H9 (cell line): ENCODE measurements around the gene AMN. TPM values are rescaled to one million over a fixed set of nuclear protein-coding genes. Genes with fewer than 3 reads are reported as not detected.

Source experiments
- DNase-seq: peaks from one replicate; pipeline ENCODE4 v3.0.0-alpha.2; 2017
- H2AFZ ChIP-seq: one replicate; pipeline ENCODE4 v1.6.1; 2013; ENCODE audit warnings: mild to moderate bottlenecking, low read length, control low read depth, moderate library complexity
- H2AK5ac ChIP-seq: 2 replicates; pipeline ENCODE4 v1.6.1; 2013; ENCODE audit warnings: low read length, control low read depth, mixed read lengths; ENCODE audit not compliant: insufficient read length
- H2BK120ac ChIP-seq: one replicate; pipeline ENCODE4 v1.6.1; 2013; ENCODE audit warnings: low read depth, mild to moderate bottlenecking, low read length, control low read depth, inconsistent platforms; ENCODE audit not compliant: poor library complexity, severe bottlenecking
- H2BK12ac ChIP-seq: 2 replicates; pipeline ENCODE4 v1.6.1; 2013; ENCODE audit warnings: low read length, control low read depth, mixed read lengths, low read depth; ENCODE audit not compliant: insufficient read length
- H2BK15ac ChIP-seq: 2 replicates; pipeline ENCODE4 v1.6.1; 2013; ENCODE audit warnings: low read depth, low read length, control low read depth
- H2BK20ac ChIP-seq: one replicate; pipeline ENCODE4 v1.6.1; 2013; ENCODE audit warnings: low read depth, mild to moderate bottlenecking, low read length, control low read depth, inconsistent platforms; ENCODE audit not compliant: poor library complexity, severe bottlenecking
- H2BK5ac ChIP-seq: 2 replicates; pipeline ENCODE4 v1.6.1; 2013; ENCODE audit warnings: low read length, control low read depth, mixed read lengths; ENCODE audit not compliant: insufficient read length
- H3K14ac ChIP-seq: 2 replicates; pipeline ENCODE4 v1.6.1; 2013; ENCODE audit warnings: low read length, control low read depth; ENCODE audit not compliant: insufficient read depth
- H3K18ac ChIP-seq: 2 replicates; pipeline ENCODE4 v1.6.1; 2013; ENCODE audit warnings: low read depth, mild to moderate bottlenecking, mixed read lengths, low read length, control low read depth; ENCODE audit not compliant: insufficient read length
- H3K23ac ChIP-seq: 2 replicates; pipeline ENCODE4 v1.6.1; 2013; ENCODE audit warnings: low read length, control low read depth, mixed read lengths, low read depth; ENCODE audit not compliant: insufficient read length
- H3K23me2 ChIP-seq: 2 replicates; pipeline ENCODE4 v1.6.1; 2013; ENCODE audit warnings: low read depth, mild to moderate bottlenecking, mixed read lengths, low read length, control low read depth; ENCODE audit not compliant: insufficient read length, poor library complexity, severe bottlenecking
- H3K27ac ChIP-seq: 2 replicates; pipeline ENCODE4 v1.5.1; 2013; ENCODE audit warnings: low read length, control low read depth, mixed read lengths, low read depth; ENCODE audit not compliant: insufficient read length
- H3K27me3 ChIP-seq: 2 replicates; pipeline ENCODE4 v1.6.1; 2013; ENCODE audit warnings: low read length, control low read depth, inconsistent platforms; ENCODE audit not compliant: insufficient read depth
- H3K4ac ChIP-seq: 2 replicates; pipeline ENCODE4 v1.6.1; 2013; ENCODE audit warnings: low read depth, mild to moderate bottlenecking, control low read depth, inconsistent platforms, low read length, moderate library complexity
- H3K4me1 ChIP-seq: 2 replicates; pipeline ENCODE4 v1.6.1; 2013; ENCODE audit warnings: low read length, control low read depth, inconsistent platforms; ENCODE audit not compliant: insufficient read depth
- H3K4me2 ChIP-seq: 2 replicates; pipeline ENCODE4 v1.6.1; 2013; ENCODE audit warnings: low read length, control low read depth, mixed read lengths; ENCODE audit not compliant: insufficient read length, insufficient read depth
- H3K56ac ChIP-seq: 2 replicates; pipeline ENCODE4 v1.6.1; 2013; ENCODE audit warnings: low read depth, mild to moderate bottlenecking, mixed read lengths, low read length, control low read depth; ENCODE audit not compliant: insufficient read length
- H3K79me1 ChIP-seq: 2 replicates; pipeline ENCODE4 v1.6.1; 2013; ENCODE audit warnings: low read depth, mild to moderate bottlenecking, moderate library complexity, low read length, control low read depth, inconsistent platforms; ENCODE audit not compliant: insufficient read depth, poor library complexity, severe bottlenecking
- H3K79me2 ChIP-seq: 2 replicates; pipeline ENCODE4 v1.6.1; 2013; ENCODE audit warnings: low read length, control low read depth, inconsistent platforms; ENCODE audit not compliant: insufficient read depth
- H3K9ac ChIP-seq: 2 replicates; pipeline ENCODE4 v1.6.1; 2013; ENCODE audit warnings: low read length, control low read depth, mixed read lengths; ENCODE audit not compliant: insufficient read length; ENCODE audit errors: extremely low read depth
- H3K9me3 ChIP-seq: one replicate; pipeline ENCODE4 v1.6.1; 2013; ENCODE audit warnings: low read depth, low read length, inconsistent platforms; ENCODE audit not compliant: control insufficient read depth
- H3T11ph ChIP-seq: one replicate; pipeline ENCODE4 v1.6.1; 2013; ENCODE audit warnings: mild to moderate bottlenecking, low read length, control low read depth, inconsistent platforms
- H4K20me1 ChIP-seq: one replicate; pipeline ENCODE4 v1.6.1; 2013; ENCODE audit not compliant: control insufficient read depth, insufficient read length, insufficient read depth
- H4K5ac ChIP-seq: 2 replicates; pipeline ENCODE4 v1.6.1; 2013; ENCODE audit warnings: low read depth, mild to moderate bottlenecking, mixed read lengths, low read length, control low read depth; ENCODE audit not compliant: insufficient read length
- H4K8ac ChIP-seq: replicated peaks from 2 replicates; pipeline ENCODE4 v1.6.1; 2013; ENCODE audit warnings: low read length, control low read depth, mixed read lengths, low read depth; ENCODE audit not compliant: insufficient read length
- H4K91ac ChIP-seq: 2 replicates; pipeline ENCODE4 v1.6.1; 2013; ENCODE audit warnings: low read depth, mild to moderate bottlenecking, moderate library complexity, mixed read lengths, low read length, control low read depth; ENCODE audit not compliant: insufficient read length
- H3K27ac Mint-ChIP-seq, 3 experiments: 2 replicates in 2 of 3; 3 replicates in 1 of 3; pipeline ENCODE4 v1.8.0; 2020 to 2021; ENCODE audit warnings: mixed read lengths in 3 of 3, mild to moderate bottlenecking in 1 of 3, moderate library complexity in 1 of 3
- H3K27me3 Mint-ChIP-seq: 2 replicates; pipeline ENCODE4 v1.8.0; 2021; ENCODE audit warnings: low read depth, mild to moderate bottlenecking, moderate library complexity, mixed read lengths
- H3K36me3 Mint-ChIP-seq, 3 experiments: 2 replicates in 2 of 3; 3 replicates in 1 of 3; pipeline ENCODE4 v1.8.0; 2020 to 2021; ENCODE audit warnings: low read depth in 3 of 3, mixed read lengths in 3 of 3; ENCODE audit not compliant: insufficient read depth in 1 of 3
- H3K4me1 Mint-ChIP-seq, 2 experiments: 2 replicates each; pipeline ENCODE4 v1.8.0; 2020; ENCODE audit warnings: mixed read lengths in 2 of 2
- H3K4me3 Mint-ChIP-seq, 2 experiments: 2 replicates in 1 of 2; 3 replicates in 1 of 2; pipeline ENCODE4 v1.8.0; 2020 to 2021; ENCODE audit warnings: mild to moderate bottlenecking in 2 of 2, mixed read lengths in 2 of 2, moderate library complexity in 1 of 2
- H3K9me3 Mint-ChIP-seq, 2 experiments: 2 replicates in 1 of 2; 3 replicates in 1 of 2; pipeline ENCODE4 v1.8.0; 2020; ENCODE audit warnings: mild to moderate bottlenecking in 2 of 2, mixed read lengths in 2 of 2, moderate library complexity in 1 of 2
- WGBS: extraction: QIAGEN DNeasy Blood & Tissue Kit; methylation state at CpG from one replicate; pipeline ENCODE4 v1.1.7; 2013; ENCODE audit warnings: missing lambda C conversion rate, low lambda C conversion rate, mixed read lengths; ENCODE audit not compliant: insufficient read length; ENCODE audit errors: extremely low coverage; 5-methylcytosine and 5-hydroxymethylcytosine counted together
- total RNA-seq: library from RNA; stranded (reverse); gene quantifications from 2 replicates; pipeline ENCODE4 v1.2.1, GENCODE V29; 2021
- TF ChIP-seq, protein P1 (sequence below): fragments of 200-600 bp; sonication (generic); conservative IDR thresholded peaks from 3 replicates; pipeline ENCODE4 v1.8.0; 2021; ENCODE audit warnings: antibody characterized with exemption, mild to moderate bottlenecking

AMN gene
- total RNA-seq, 1 experiment from 2014 or later: 1.9 TPM

DNA sequence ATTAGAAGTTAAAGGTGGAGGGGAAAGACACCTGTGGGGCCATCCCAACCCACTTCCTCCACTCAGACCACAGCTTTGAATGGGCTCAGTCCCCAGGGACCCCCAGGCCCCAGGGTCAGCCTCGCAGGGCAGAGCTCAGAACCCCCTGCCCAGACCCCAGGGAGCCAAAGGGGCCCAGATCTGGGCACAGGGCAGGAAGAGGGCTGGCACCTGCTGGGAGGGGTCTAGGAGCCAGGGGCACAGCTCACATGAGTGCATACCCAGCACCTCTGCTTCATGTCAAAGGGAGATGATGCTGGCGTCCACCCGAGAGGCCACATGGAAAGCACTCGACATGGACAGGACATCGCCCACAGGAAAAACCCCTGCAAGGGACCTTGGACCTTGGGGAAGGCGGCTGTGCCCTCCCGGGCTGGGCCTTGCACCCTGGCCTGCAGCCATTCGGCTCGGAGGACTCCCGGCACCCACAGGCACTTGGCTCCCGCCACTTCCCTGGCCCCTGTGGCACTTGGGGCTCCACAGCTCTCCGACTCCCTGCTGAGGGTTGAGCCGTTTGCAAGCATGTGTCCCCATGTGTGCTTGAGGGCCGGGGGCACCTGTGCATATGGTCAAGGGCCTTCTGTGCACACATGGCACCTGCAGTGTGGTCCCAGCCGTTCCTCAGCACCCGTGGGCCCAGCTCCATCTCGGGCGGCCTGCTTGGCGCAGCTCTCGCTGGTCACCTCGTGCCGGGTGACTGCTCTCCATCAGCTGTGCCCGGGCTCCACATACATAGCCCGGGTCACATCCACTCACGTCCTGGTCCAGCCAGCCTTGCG lies 7.8 kb upstream of the AMN start:
- Histone ChIP-seq H4K91ac (no peak overlapping the region), H3K27ac (no peak overlapping the region), H2BK15ac (no peak overlapping the region), H3K4me2 (no peak overlapping the region), H2AK5ac (no peak overlapping the region), H3K4me1 (no peaks in the 10 kb centered on the region), H2AFZ (no peak overlapping the region), H3K18ac (no peak overlapping the region), H4K20me1 (peaks cover 3% of the 10 kb centered on the region), H3K79me1 (no peaks in the 10 kb centered on the region), H3K23me2 (no peaks in the 10 kb centered on the region), H2BK12ac (no peak overlapping the region), H2BK20ac (no peak overlapping the region), H3K9ac (no peak overlapping the region), H3K27me3 (no peaks in the 10 kb centered on the region), H3K56ac (no peak overlapping the region), H3T11ph (no peak overlapping the region), H4K8ac (no peak overlapping the region), H3K23ac (no peak overlapping the region), H3K14ac (no peak overlapping the region), H2BK120ac (no peak overlapping the region), H3K4ac (no peak overlapping the region), H2BK5ac (no peak overlapping the region), H3K9me3 (no peaks in the 10 kb centered on the region), H3K79me2 (no peaks in the 10 kb centered on the region), H4K5ac (no peak overlapping the region)
- Mint-ChIP-seq H3K4me1 (peaks cover 0 to 2% of the 10 kb centered on the region in 2 experiments; a peak in 1 of 4 replicates), H3K4me3 (no peak overlapping the region), H3K27ac (no peak overlapping the region), H3K9me3 (no peaks in the 10 kb centered on the region), H3K36me3 (no peaks in the 10 kb centered on the region), H3K27me3 (no peaks in the 10 kb centered on the region)
- TF ChIP-seq, protein P1, sequence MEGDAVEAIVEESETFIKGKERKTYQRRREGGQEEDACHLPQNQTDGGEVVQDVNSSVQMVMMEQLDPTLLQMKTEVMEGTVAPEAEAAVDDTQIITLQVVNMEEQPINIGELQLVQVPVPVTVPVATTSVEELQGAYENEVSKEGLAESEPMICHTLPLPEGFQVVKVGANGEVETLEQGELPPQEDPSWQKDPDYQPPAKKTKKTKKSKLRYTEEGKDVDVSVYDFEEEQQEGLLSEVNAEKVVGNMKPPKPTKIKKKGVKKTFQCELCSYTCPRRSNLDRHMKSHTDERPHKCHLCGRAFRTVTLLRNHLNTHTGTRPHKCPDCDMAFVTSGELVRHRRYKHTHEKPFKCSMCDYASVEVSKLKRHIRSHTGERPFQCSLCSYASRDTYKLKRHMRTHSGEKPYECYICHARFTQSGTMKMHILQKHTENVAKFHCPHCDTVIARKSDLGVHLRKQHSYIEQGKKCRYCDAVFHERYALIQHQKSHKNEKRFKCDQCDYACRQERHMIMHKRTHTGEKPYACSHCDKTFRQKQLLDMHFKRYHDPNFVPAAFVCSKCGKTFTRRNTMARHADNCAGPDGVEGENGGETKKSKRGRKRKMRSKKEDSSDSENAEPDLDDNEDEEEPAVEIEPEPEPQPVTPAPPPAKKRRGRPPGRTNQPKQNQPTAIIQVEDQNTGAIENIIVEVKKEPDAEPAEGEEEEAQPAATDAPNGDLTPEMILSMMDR: no peak
- no CpG with 5 or more reads among the region's 26 CpGs for WGBS
- DNase-seq: no peak
